Airway epithelial cell (primary cell): ENCODE measurements around the gene SPACA5B. TPM values are rescaled to one million over a fixed set of nuclear protein-coding genes. Genes with fewer than 3 reads are reported as not detected.

Source experiments
- total RNA-seq: library from RNA; depleted of rRNA; stranded (reverse); fragments of >200 nt; gene quantifications from 2 replicates; pipeline ENCODE4 v1.2.3, GENCODE V29; 2015

Gene SPACA5B
- not detected in 2 replicates for total RNA-seq

DNA sequence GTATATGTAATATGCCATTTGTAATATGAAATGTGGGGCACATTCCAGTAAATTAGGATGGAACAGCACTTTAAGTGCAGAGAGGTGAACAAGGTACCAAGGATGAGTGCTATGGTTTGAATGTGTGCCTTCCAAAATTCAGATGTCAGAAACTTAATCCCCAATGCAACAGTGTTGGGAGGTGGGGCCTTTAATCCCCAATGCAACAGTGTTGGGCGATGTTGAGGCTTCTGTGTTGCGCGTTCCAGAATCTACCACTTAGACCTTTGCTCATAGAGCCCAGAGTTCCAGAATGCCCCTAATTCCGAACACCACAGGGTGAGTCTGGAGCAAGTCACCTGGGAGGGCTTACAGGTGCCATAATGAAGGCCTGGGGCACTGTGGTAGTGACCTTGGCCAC, at the start of gene SPACA5B:
TSS of gene SPACA5B (plus strand) at position 301 of the 400 bp plus-strand sequence. CDS start at position 363, 62 bp downstream.

Other genes starting within 250 kb of the SPACA5B start
- 1.8 and 1.9 TPM in 2 replicates for gene ZNF182, start 126.6 kb upstream of the SPACA5B start, total RNA-seq
- gene SPACA5, start 123.6 kb upstream of the SPACA5B start, total RNA-seq: not detected in 2 replicates
- 0.37 and 1.6 TPM in 2 replicates for gene ZNF630, start 59.0 kb upstream of the SPACA5B start, total RNA-seq
- not detected in 2 replicates for gene SSX5, start 66.2 kb downstream of the SPACA5B start, total RNA-seq
- gene SSX1, start 124.8 kb downstream of the SPACA5B start, total RNA-seq: not detected in 2 replicates
- not detected in 2 replicates for gene SSX3, start 226.1 kb downstream of the SPACA5B start, total RNA-seq